NCI-H1092 treated with DMSO at 0.1 percent for 48 hours (cell line): Measurements from ENCODE around the gene BCL11B.
A peak's percentile ranks its signal among the peaks of the same experiment; 100 is the strongest.

ENCODE experiments used
- DNase-seq: peaks from one replicate; lab custom pipeline; 2025; lab: John Stamatoyannopoulos, UW

BCL11B gene

DNA sequence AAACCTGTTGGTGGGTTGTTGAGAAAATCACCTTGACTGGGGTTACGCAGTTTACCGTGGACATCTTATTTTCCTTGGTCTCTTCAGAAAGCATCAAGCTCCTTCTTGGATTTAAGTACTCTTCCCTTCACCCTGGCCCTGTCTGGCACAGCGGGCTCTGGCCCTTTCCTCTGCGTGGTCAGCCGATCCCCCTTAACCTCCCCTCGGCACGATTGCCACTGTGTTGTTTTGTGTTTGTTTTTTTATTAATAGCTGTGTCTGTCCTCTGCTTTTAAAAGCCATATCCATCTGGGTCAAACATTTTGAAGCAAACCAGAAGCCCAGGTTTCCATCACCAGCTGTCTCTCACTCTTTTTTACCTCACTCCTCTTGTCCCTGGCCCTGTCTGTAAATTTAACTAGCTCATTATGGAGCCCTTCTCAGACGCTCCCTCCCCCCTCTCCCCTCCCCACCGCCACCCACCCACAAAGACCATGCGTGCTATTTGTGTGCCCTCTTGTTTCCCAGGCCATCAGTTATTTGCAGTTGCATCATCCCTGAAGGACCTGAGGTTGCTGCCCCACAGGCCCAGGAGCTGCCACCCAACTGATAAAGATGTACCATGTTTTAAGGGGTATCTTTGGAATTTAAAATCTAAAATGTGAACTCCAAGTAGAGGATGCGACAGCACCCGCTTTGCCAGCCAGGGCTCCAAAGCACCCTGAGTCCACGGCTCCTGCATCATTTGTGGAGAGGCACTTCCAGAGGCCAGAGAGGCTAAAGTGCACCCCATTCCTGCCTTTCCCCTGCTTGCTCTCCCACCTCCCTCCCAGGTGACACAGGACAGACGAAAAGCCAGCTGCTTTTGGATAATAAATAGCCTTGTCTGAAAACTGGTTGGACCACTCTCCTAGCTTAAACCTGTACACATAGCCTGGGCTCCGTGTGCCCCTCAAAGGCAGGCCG, 3.9 kb downstream of the BCL11B start:
- DNase-seq: peak; percentile 3

- no peak for DNase-seq
Measured at GRCh38 chr14:99267381-99267780, 4.6 kb downstream of the BCL11B start.

- peak; percentile 49 for DNase-seq
Measured at GRCh38 chr14:99266181-99267178, 5.5 kb downstream of the BCL11B start.

GRCh38 chr14:99265571-99265970, 6.4 kb downstream of the BCL11B start:
- no peak for DNase-seq

- no peak for DNase-seq
Measured at GRCh38 chr14:99264691-99265450, 7.1 kb downstream of the BCL11B start.

- no peak for DNase-seq
Measured at GRCh38 chr14:99263564-99264330, 8.2 kb downstream of the BCL11B start.

- DNase-seq: no peak
Measured at GRCh38 chr14:99262977-99263448, 9.0 kb downstream of the BCL11B start.

DNA sequence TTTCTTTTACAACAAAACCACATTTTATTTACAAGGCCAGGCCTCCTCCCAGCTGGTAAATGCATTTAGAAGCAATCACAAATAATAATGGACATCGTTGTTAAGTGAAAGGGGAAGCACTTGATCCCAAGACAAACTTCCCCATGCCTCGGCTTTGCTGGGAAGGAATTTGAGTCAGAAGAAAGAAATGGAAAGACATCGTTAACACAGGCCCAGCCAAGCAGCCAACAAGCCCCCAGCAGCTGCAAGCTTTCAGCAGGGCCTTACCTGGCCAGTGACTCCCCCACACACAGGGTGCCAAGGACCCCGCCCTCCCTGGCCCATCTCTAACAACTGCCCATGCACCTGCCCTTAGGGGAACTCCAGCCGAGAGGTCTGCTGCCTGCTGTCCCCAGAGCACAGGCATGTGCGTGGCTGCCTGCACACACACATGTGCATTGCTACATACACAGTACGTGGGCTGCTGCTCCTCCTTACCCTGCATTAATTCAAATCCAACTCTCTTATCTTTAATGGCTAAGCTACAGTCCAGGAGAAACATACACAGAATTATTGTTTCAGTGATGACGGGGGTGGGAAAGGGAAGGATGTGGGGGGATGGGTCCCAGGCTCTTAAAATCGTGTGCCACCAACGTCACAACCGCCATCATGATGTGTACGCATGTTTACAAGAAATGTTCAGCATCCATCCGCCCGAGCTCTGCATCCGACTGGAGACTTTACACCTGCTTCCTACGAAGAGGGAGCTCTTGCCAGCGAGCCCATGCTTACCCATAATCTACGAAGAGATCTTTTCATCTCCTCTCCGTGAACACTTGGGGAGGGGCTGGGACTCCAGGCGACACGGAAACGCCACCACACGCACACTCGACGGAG, 9.8 kb downstream of the BCL11B start:
- no peak for DNase-seq

- no peak for DNase-seq
Measured at GRCh38 chr14:99260587-99261551, 11.1 kb downstream of the BCL11B start.

DNA sequence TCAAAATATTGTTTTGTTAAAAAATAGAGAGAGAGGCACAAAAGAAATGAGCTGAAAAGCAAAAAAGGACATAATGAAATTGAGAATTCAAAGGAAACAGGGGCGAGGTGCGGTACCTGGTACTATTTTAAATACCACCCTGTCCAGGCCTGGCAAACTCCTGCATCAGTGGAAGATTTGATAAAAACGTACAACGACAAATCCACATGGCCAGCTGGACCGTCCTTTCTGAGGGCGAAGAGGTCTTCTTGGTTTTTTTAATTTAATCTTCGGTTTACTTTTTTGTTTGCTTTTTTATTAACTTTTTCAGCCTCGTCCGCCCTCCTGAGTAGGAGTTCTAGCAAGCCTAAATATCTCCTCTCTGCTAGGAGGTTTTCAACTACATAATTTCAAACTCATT, 11.9 kb downstream of the BCL11B start:
- no peak for DNase-seq

- DNase-seq: no peak
Measured at GRCh38 chr14:99258876-99259726, 12.9 kb downstream of the BCL11B start.

- DNase-seq: no peak
Measured at GRCh38 chr14:99258341-99258861, 13.6 kb downstream of the BCL11B start.

- no peak for DNase-seq
Measured at GRCh38 chr14:99257673-99258221, 14.2 kb downstream of the BCL11B start.

- no peak for DNase-seq
Measured at GRCh38 chr14:99257122-99257672, 14.8 kb downstream of the BCL11B start.

DNA sequence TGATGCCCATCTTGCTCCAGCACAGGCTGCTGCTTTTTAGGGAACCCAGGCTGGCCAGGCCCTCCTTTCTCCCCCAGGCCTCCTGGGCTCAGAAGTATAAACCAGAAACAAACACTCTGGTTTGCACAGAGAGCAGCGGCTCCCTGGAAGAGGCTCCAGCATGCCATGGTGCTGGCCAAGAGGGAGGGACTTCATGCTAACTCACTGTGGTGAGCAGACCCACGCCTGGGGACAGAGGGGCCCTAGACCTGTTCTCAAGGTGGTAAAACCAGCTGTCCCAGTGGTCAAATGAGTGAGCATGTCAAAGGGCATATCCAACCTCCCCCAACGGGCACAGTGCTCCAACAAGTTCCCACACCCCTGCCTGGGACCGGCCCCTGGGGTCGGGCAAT, 15.5 kb downstream of the BCL11B start:
- DNase-seq: no peak

DNA sequence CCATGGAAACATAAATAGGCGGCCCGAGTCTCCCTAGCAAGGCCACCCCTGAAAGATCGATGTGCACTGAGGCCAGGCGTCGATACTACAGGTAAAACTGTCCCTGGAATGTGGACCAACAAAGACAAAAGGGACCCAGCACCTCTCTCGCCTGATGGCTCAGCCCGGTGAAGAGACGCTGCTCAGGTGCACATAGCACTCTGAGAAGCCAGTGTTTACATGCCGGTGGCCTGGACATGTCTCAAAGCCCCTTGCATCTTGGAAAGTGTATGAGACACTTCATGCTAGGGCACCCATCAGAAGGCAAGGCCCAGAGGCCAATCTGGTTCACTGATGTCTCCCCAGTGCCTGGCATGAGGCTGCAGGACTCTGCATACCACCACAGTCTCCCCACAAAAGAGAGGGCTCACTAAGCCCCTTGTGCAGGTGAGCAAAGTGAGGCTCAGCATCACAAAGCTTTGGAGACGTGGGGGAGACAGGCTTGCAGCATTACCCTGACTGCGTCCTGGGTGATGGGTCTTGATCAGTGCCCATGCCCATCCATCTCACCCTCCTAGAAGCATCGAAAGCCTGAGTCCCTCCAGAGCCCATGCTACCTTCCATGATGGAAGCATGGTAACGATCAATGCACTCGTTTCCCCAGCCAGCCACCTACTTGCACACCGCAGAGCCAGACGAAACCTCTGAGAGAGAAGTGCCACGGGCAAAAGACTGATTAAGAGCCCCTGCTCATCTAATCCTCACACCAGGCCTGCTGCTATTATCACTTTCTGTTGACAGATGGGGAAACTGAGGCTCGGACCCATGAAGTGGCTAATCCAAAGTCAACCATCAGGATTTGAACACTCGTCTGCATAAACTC, 16.1 kb downstream of the BCL11B start:
- DNase-seq: no peak
